AG20443 (cell line): ENCODE measurements around the gene GNB1L.

Experiments
- DNase-seq: peaks from one replicate; pipeline ENCODE4 v3.0.0; 2012; ENCODE audit warnings: low spot score, mixed read lengths

Gene GNB1L

DNA sequence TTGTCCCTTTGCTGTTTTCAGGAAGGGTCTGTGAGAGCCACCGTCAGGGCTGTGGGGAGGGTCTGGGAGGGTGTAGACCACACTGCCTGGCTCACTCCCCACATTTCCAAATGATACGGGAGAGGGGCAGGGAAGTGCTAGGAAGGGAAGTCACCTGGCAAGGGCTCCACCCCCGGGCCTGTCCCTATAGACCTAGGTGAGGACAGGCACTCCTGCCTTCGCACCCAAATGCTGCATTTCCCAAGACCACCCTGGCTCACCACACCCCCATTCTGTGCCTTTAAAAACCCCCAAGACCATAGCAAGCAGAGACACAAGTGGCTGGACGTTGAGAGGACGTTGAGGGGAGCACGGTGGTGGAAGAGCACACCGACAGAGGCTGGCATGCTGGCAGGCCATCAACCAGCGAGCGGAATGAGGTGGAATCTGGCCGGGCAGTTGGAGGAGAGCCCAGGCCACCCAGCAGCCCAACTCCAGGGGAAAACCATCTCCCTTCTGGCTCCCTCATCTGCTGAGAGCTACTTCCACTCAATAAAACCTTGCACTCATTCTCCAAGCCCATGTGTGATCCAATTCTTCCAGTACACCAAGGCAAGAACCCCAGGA lies 45.7 kb downstream of the GNB1L start:
- DNase-seq: no peak

DNA sequence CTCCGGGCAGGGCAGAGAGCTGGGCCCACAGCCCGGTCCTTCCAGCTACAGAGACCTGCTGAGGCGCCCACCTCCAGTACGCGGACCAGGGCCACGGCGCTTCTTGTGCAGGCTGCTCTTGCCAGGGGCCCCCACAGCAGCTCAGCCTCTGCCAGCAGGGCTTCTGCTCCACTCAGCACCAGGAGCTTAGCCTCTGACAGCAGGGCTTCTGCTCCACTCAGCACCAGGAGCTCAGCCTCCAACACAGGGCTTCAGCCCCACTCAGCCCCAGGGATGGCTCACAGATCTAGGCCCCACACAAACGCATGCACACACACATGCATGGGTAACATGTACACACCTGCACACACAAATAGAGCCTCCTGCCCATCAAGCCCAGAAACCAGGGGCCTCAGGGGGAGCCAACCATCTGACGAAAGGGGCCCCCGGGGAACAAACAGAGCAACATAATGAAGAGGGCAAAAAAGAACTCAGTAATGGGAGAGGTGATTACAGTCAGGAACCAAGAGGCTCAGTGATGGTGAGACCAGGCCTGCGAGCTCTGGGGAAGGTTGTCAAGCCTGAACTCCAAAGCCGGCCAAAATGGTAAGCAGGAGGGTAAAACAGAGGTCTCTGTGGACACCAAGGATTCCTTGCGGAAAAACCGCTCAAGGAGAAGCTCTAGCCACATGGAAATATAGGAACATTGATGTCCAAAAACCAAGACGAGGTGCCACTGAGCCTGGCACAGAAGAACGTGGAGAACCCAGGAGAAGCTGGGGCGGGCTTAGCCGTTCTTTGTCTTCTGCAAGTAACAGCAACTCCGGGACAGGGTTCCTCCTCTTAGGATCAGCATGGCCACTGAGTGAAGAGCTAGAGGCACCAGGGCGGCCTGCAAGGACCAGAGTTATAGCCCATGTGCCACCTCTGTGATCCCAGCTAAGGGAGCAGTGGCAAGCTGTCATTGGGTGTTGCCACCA lies 46.5 kb downstream of the GNB1L start:
- DNase-seq: no peak

GRCh38 chr22:19807161-19807913 lies 47.3 kb downstream of the GNB1L start:
- DNase-seq: no peak

- DNase-seq: no peak
Measured at GRCh38 chr22:19806213-19807160, 48.2 kb downstream of the GNB1L start.

- no peak for DNase-seq
Measured at GRCh38 chr22:19805821-19806212, 48.9 kb downstream of the GNB1L start.

DNA sequence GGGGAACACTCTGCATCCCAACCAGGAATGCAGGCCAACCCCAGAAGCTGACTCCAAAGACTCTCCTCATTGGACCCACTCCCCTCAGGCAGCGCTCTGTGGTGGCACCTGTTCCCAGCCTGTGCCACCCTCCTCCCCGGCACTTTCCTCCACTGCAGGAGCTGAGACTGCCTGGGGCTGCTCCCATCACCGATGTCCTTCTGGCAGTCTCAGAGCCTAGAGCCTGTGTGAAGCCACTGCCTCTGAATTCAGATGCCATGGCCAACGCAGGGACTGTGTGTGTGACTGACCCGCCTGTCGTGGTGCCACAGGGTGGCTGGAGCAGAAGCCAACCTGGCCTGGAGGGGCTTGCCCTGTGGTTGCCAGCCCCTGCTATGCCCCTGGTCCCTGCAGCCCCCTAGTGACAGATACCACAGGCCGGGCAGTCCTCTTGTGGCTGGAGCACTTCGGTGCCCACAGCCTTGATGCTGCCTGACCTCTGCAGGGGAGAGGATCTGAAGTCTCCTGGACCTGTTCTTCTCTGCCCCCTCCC lies 50.9 kb downstream of the GNB1L start:
- no peak for DNase-seq

DNA sequence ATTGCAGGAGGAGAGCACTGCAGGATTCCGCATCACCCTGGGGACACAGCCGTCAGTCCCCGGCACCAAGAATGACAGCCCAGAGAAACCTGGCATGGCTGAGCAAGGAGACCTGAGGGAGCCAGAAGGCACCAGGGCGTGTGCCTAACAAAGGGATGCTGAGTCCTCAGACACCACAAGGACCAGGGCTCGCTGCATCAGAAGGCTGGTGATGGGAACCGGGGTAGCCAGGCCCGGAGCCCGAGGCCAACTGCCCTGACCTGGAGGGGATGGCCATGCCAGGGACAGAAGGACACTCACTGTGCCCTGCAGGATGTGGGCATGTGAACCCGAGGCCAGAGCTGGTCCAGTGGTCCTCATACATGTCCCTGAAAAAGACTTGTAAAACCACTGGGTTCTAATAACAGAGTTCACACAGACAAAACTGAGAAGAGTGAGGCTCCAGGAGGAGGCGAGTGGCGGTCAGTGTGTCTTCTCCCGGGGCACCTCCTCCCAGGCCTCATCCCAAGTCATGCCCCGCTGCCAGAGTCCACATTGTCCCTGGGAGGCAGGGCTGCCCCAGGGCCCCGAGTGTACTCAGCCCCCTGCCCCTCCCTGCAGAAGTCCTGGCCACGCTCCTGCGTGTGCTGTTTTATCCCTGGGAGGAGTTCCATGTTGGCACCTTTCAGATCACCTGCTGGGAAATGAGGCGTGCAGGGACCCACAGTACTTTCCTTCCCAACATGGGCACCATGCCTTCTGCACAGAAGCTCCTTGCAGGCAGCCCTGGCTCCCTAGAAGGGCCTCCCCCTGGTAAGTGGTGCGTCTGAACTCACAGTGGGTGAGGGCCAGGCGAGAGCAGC lies 51.6 kb downstream of the GNB1L start:
- DNase-seq: no peak

- no peak for DNase-seq
Measured at GRCh38 chr22:19802001-19802893, 52.4 kb downstream of the GNB1L start.

DNA sequence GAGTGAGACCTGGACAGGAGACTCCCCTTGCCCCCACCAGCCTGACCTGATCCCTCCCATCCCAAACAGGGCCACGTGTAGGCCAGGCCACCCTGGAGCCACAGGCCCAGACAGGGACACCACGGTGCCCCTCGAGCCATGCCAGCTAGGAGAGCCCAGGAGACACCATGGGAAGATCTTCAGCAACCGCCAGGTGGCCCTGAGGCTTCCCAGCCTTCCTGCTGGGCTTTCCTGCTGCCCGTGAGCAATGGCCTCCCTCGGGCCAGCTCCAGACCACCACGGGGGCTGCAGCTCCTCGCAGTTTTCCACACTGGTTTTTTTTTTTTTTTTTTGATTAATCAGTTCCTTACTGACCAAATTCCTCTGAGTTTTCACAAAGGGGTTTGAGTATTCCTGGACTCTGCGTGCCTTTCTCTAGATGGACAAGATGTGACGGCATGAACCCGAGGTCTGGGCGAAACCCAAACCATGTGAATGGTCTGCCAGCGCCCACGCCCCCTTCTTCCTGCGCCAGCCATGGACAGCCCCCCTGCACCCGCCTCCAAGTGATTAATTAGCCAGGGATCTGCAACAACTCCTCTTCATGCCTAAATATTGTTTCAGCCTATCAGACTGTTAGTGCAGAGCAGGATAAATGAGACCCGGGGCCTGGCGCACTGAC lies 53.2 kb downstream of the GNB1L start:
- DNase-seq: peak; percentile 79

GRCh38 chr22:19800761-19801244 lies 53.9 kb downstream of the GNB1L start:
- no peak for DNase-seq

GRCh38 chr22:19800306-19800705 lies 54.4 kb downstream of the GNB1L start:
- DNase-seq: no peak

DNA sequence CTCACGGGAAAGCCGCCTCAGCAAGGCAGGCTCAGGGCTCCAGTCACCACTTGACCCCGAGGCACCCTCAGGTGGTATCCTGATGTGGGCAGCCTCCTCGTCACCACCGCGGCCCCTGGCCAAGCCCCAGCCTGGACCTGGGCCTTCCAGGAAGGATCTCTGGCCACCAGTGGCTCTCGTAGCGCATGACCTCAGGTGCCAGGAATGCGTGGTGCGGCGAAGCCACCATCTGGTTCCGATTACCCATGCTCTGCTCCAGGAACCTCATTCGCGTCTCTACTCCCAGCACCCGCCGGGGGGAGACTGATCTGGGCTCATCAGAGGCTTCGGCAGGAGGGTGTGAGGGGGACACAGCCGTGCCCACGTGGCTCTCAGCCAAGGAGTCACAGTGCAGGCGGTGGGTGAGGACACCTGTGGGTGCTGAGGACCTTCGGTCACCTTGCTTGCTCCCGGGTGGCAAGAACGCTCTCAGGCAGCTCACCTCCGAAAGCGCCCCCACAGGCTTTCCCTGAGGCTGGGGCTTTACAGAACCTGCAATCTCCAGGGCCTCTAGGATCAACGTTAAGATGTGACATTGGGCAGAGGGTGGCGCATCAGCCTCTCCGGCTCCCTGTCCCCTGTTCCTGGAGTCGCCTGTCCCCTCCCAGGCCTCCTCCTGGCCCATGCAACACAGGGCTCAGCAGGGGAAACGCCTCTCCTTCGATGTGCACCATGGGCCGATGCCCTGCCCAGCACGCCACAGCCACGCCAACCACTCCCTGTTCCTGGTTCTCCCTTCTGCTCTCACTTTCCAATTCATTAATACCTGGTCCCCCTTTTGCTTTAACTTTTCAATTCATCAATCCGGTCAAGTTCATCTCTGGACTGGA lies 55.1 kb downstream of the GNB1L start:
- peak; percentile 96 for DNase-seq

DNA sequence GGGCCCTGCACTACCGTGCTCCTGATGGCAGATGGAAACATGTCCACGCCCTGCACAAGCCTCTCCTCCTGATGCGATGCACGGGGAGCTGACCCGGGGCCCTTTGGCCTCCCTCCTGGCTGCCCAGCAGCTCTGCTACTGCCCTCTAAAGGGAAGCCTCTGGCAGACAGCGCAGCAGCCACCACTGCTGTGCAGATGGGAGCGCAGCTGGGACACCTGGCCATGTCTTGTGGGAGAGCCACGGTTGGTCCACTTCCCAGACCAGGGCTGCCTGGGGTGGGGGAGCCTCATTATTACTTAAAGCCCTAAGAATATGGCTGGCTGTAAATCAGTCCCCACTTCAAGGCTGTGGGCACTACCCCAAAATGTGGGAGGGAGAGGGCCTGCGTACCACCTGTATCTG lies 55.8 kb downstream of the GNB1L start:
- no peak for DNase-seq

DNA sequence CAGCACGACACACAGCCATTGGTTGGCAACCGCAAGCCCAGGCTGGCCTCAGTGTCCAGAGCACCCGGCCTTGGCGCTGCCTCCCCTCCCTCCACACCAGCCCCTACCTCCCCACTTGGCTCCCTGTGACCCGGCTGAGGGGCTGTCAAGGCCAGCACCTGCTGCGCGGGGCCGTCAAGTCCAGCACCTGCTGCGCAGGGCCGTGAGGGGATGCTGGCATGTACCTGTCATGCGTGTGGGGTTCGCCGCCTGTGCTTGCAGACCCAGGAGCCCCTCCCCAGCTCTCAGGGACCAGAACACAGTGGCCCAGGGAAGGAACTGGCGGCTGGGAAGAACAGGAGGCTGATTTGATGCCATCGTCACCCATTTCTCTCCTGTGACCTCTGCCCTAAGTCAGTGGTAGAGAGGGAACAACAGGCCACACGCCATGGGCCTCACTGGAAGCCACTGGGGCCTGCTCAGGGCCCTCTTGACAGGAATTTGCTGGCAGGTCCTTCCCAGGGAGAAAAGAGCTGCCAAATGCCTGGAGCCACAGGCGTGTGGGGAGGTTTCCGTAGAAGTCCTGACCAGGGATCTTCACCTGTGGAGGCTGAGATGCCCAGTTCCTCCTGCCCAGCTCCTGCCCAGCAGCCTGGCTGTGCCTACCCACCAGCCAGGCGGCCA lies 56.5 kb downstream of the GNB1L start:
- DNase-seq: no peak

DNA sequence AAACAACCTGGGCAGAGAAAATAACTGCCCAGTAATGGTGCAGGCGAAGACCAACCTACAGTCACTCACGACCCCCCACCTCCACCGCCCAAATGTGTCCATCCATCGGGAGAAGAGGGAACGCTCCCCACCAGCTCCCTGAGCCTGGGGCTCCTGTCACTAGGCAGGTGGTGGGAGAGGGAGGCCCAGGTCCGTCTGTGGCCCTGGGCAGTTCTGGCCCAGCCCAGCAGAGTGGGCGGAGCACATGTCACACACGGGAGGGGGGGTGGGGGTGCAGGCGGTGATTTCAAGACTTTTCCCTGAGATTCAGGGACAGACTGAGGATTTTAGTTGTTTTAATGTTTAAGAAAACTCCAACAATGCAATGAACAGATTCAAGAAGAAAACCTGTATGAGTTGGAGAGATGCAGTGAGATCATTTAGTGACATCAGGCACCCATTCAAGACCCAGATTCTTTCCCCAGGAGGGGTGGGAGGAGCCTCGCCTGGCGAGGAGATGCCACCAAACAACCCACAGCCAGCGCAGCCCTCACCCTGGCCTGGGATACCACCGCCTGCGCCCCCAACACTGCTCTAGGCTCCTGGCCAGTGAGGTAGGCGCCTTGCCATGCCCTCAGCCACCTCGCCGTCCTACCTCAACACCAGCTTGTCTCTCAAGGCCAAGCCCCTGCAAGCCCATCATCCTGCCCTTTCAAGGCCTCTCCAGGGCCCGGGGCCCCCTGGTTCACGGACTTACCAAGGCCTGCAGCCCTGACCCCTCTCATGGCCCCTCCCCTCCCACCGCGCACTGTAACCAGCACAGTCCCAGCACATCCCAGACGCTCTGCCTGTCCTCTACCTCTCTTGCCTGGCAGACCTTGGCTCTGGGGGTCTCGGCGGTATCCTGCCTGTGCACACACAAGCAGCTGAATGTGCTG lies 57.3 kb downstream of the GNB1L start:
- DNase-seq: no peak

GRCh38 chr22:19796160-19796559 lies 58.5 kb downstream of the GNB1L start:
- no peak for DNase-seq
